Fibroblast of skin of right biceps (primary cell): Measurements from ENCODE around the gene PLXNA2.

ENCODE experiments used
- DNase-seq: peaks from one replicate; pipeline ENCODE4 v3.0.0-alpha.2; 2013

Gene PLXNA2

GRCh38 chr1:208159555-208160258 lies 84.5 kb downstream of the PLXNA2 start:
- DNase-seq = peak; percentile 92

GRCh38 chr1:208158640-208159554 lies 85.3 kb downstream of the PLXNA2 start:
- no peak for DNase-seq

GRCh38 chr1:208157769-208158168 lies 86.4 kb downstream of the PLXNA2 start:
- no peak for DNase-seq

- no peak for DNase-seq
Measured at GRCh38 chr1:208156741-208157140, 87.4 kb downstream of the PLXNA2 start.

GRCh38 chr1:208156310-208156709 lies 87.9 kb downstream of the PLXNA2 start:
- no peak for DNase-seq

- no peak for DNase-seq
Measured at GRCh38 chr1:208154679-208155642, 89.2 kb downstream of the PLXNA2 start.

- DNase-seq = no peak
Measured at GRCh38 chr1:208154040-208154439, 90.1 kb downstream of the PLXNA2 start.

- no peak for DNase-seq
Measured at GRCh38 chr1:208153386-208153785, 90.8 kb downstream of the PLXNA2 start.

- DNase-seq = no peak
Measured at GRCh38 chr1:208151728-208152598, 92.2 kb downstream of the PLXNA2 start.

GRCh38 chr1:208150833-208151458 lies 93.2 kb downstream of the PLXNA2 start:
- no peak for DNase-seq

- no peak for DNase-seq
Measured at GRCh38 chr1:208149776-208150514, 94.2 kb downstream of the PLXNA2 start.

GRCh38 chr1:208149213-208149612 lies 95.0 kb downstream of the PLXNA2 start:
- no peak for DNase-seq

GRCh38 chr1:208148380-208148779 lies 95.8 kb downstream of the PLXNA2 start:
- DNase-seq = no peak

- no peak for DNase-seq
Measured at GRCh38 chr1:208146650-208147049, 97.5 kb downstream of the PLXNA2 start.

- DNase-seq = no peak
Measured at GRCh38 chr1:208145167-208145566, 99.0 kb downstream of the PLXNA2 start.

GRCh38 chr1:208142590-208143382 lies 101.4 kb downstream of the PLXNA2 start:
- DNase-seq = no peak

GRCh38 chr1:208141610-208142192 lies 102.5 kb downstream of the PLXNA2 start:
- DNase-seq = no peak

GRCh38 chr1:208139434-208140045 lies 104.6 kb downstream of the PLXNA2 start:
- no peak for DNase-seq

GRCh38 chr1:208137193-208137592 lies 107.0 kb downstream of the PLXNA2 start:
- DNase-seq = peak; percentile 70
